B cell (primary cell): ENCODE measurements around the gene MROH9.

Experiments
- EZH2 ChIP-seq: IDR thresholded peaks from 2 replicates; pipeline ENCODE4 v1.6.1; 2012; ENCODE audit warnings: borderline replicate concordance, low read depth, mild to moderate bottlenecking, moderate library complexity, low read length; ENCODE audit not compliant: insufficient read depth, poor library complexity, severe bottlenecking
- TF ChIP-seq, protein P1 (sequence below): fragments of 200-600 bp; IDR thresholded peaks from one replicate; pipeline ENCODE4 v1.8.0; 2022; ENCODE audit warnings: antibody characterized with exemption, mild to moderate bottlenecking

DNA sequence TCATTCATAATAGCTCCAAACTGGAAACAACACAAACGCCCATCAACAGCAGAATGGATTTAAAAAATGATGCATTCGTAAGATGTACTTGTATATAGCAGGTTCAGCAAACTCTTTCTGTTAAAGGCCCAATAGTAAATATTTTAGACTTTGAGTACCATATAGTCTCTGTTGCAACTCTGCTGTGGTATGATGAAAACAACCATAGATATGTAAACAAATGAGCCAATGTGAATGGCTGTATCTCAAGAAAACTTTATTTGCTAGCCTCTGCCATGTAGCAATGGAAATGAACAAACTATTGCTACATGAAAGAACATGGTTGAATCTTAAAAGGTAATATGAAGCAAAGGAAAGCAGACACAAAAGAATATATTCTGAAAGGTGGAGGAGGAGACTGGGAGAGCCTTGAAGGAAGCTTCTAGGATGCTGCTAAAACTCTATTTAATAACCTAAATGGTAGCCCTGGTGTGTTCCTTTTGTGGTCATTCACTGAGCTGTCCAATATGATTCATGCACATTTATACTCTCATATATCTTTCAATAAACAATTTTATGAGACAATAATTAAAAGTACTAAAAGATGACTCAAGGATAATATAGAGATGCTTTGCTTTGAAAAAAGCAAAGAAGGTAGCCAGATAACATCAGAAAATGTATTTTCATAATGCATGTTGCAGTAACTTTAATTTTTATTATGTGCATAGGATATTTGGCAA lies 126.2 kb downstream of the MROH9 start:
- TF ChIP-seq, protein P1, sequence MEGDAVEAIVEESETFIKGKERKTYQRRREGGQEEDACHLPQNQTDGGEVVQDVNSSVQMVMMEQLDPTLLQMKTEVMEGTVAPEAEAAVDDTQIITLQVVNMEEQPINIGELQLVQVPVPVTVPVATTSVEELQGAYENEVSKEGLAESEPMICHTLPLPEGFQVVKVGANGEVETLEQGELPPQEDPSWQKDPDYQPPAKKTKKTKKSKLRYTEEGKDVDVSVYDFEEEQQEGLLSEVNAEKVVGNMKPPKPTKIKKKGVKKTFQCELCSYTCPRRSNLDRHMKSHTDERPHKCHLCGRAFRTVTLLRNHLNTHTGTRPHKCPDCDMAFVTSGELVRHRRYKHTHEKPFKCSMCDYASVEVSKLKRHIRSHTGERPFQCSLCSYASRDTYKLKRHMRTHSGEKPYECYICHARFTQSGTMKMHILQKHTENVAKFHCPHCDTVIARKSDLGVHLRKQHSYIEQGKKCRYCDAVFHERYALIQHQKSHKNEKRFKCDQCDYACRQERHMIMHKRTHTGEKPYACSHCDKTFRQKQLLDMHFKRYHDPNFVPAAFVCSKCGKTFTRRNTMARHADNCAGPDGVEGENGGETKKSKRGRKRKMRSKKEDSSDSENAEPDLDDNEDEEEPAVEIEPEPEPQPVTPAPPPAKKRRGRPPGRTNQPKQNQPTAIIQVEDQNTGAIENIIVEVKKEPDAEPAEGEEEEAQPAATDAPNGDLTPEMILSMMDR = no peak
- TF ChIP-seq EZH2 = no peak
